Activated CD4-positive, alpha-beta T cell treated with anti-CD3 and anti-CD28 coated beads for 48 hours (primary cell): ENCODE results near the gene MAML3.
"Not testable (repeated sequence)": the region's sequence is repeated elsewhere in the genome, so short reads cannot be mapped to it uniquely, and the experiment has no call there.

Experiments used
- DNase-seq: peaks from one replicate; pipeline ENCODE4 v3.0.0-alpha.2; 2020

The MAML3 gene

GRCh38 chr4:139957065-139957464, 196.9 kb downstream of the MAML3 start:
- no peak for DNase-seq

- DNase-seq = no peak
Observed at GRCh38 chr4:139956507-139957017, 197.4 kb downstream of the MAML3 start.

GRCh38 chr4:139955600-139955999, 198.4 kb downstream of the MAML3 start:
- no peak for DNase-seq

GRCh38 chr4:139954512-139954911, 199.5 kb downstream of the MAML3 start:
- DNase-seq = no peak

- DNase-seq = peak; percentile 39
Observed at GRCh38 chr4:139951021-139951420, 203.0 kb downstream of the MAML3 start.

GRCh38 chr4:139950568-139950967, 203.4 kb downstream of the MAML3 start:
- peak; percentile 49 for DNase-seq

- not testable (repeated sequence) for DNase-seq
Observed at GRCh38 chr4:139944916-139945315, 209.1 kb downstream of the MAML3 start.

GRCh38 chr4:139943277-139943676, 210.7 kb downstream of the MAML3 start:
- DNase-seq = no peak

GRCh38 chr4:139942241-139942640, 211.7 kb downstream of the MAML3 start:
- no peak for DNase-seq

- DNase-seq = no peak
Observed at GRCh38 chr4:139940600-139940999, 213.4 kb downstream of the MAML3 start.

GRCh38 chr4:139938414-139938813, 215.6 kb downstream of the MAML3 start:
- DNase-seq = no peak

- DNase-seq = no peak
Observed at GRCh38 chr4:139935911-139936310, 218.1 kb downstream of the MAML3 start.

GRCh38 chr4:139934708-139935195, 219.2 kb downstream of the MAML3 start:
- no peak for DNase-seq

GRCh38 chr4:139934057-139934707, 219.8 kb downstream of the MAML3 start:
- DNase-seq = no peak

GRCh38 chr4:139933541-139933940, 220.4 kb downstream of the MAML3 start:
- no peak for DNase-seq

GRCh38 chr4:139933104-139933503, 220.9 kb downstream of the MAML3 start:
- DNase-seq = no peak

- no peak for DNase-seq
Observed at GRCh38 chr4:139924782-139925181, 229.2 kb downstream of the MAML3 start.

GRCh38 chr4:139922406-139923024, 231.5 kb downstream of the MAML3 start:
- no peak for DNase-seq

GRCh38 chr4:139921429-139922184, 232.4 kb downstream of the MAML3 start:
- no peak for DNase-seq

- DNase-seq = no peak
Observed at GRCh38 chr4:139920486-139921002, 233.4 kb downstream of the MAML3 start.

GRCh38 chr4:139919521-139919920, 234.5 kb downstream of the MAML3 start:
- DNase-seq = no peak

- no peak for DNase-seq
Observed at GRCh38 chr4:139919004-139919403, 235.0 kb downstream of the MAML3 start.

- no peak for DNase-seq
Observed at GRCh38 chr4:139918591-139918990, 235.4 kb downstream of the MAML3 start.
